MM.1S (cell line): ENCODE results near the gene TMEM200A.

ENCODE experiments used
- DNase-seq: peaks from one replicate; pipeline ENCODE4 v3.0.0-alpha.2; 2015
- H2AFZ ChIP-seq: fragments of 300-600 bp; sonication (generic); 2 replicates; pipeline ENCODE4 v1.6.0; 2016; ENCODE audit warnings: antibody characterized with exemption, low read length
- H3F3A ChIP-seq: fragments of 300-600 bp; sonication (generic); 2 replicates; pipeline ENCODE4 v1.6.1; 2016; ENCODE audit warnings: mild to moderate bottlenecking, antibody characterized with exemption, low read length, moderate library complexity, mixed read lengths; ENCODE audit not compliant: insufficient read depth
- H3K27ac ChIP-seq: fragments of 300-600 bp; sonication (generic); 2 replicates; pipeline ENCODE4 v1.5.1; 2016; ENCODE audit warnings: mild to moderate bottlenecking, low read length
- H3K27me3 ChIP-seq: fragments of 300-600 bp; sonication (generic); replicated peaks from 2 replicates; pipeline ENCODE4 v1.6.0; 2016; ENCODE audit warnings: low read length; ENCODE audit not compliant: insufficient read depth
- H3K36me3 ChIP-seq: fragments of 300-600 bp; sonication (generic); replicated peaks from 2 replicates; pipeline ENCODE4 v1.6.1; 2016; ENCODE audit warnings: mild to moderate bottlenecking, low read length, mixed read lengths; ENCODE audit not compliant: insufficient read depth
- H3K4me1 ChIP-seq: fragments of 300-600 bp; sonication (generic); 2 replicates; pipeline ENCODE4 v1.6.1; 2016; ENCODE audit warnings: low read length, mixed read lengths
- H3K4me2 ChIP-seq: fragments of 300-600 bp; sonication (generic); 2 replicates; pipeline ENCODE4 v1.6.0; 2016; ENCODE audit warnings: low read depth, low read length
- H3K4me3 ChIP-seq: fragments of 300-600 bp; sonication (generic); 2 replicates; pipeline ENCODE4 v1.5.1; 2016; ENCODE audit warnings: low read length, mixed read lengths
- H3K79me2 ChIP-seq: fragments of 300-600 bp; sonication (generic); 2 replicates; pipeline ENCODE4 v1.6.1; 2016; ENCODE audit warnings: mixed run types, low read length, mixed read lengths
- H3K9ac ChIP-seq: fragments of 300-600 bp; sonication (generic); 2 replicates; pipeline ENCODE4 v1.6.1; 2016; ENCODE audit warnings: low read length, mixed read lengths
- H3K9me2 ChIP-seq: fragments of 300-600 bp; sonication (generic); replicated peaks from 2 replicates; pipeline ENCODE4 v1.6.1; 2016; ENCODE audit warnings: mild to moderate bottlenecking, low read length, mixed read lengths; ENCODE audit not compliant: insufficient read depth
- H3K9me3 ChIP-seq: fragments of 300-600 bp; sonication (generic); replicated peaks from 2 replicates; pipeline ENCODE4 v1.6.1; 2016; ENCODE audit warnings: mild to moderate bottlenecking, low read length, mixed read lengths; ENCODE audit not compliant: insufficient read depth
- H4K20me1 ChIP-seq: fragments of 300-600 bp; sonication (generic); 2 replicates; pipeline ENCODE4 v1.6.1; 2016; ENCODE audit warnings: mild to moderate bottlenecking, low read length, moderate library complexity, mixed read lengths; ENCODE audit not compliant: insufficient read depth
- EZH2 ChIP-seq: fragments of 300-600 bp; sonication (generic); optimal IDR thresholded peaks from 2 replicates; pipeline ENCODE3; 2017; ENCODE audit warnings: low read depth, mild to moderate bottlenecking, antibody characterized with exemption, low read length, mixed read lengths
- EZH2phosphoT487 ChIP-seq: fragments of 300-600 bp; sonication (generic); IDR thresholded peaks from 2 replicates; pipeline ENCODE4 v1.6.1; 2018; ENCODE audit warnings: antibody characterized with exemption, low read length
- TF ChIP-seq, protein P1 (sequence below): fragments of 300-600 bp; sonication (generic); IDR thresholded peaks from 2 replicates; pipeline ENCODE4 v1.5.1; 2016; ENCODE audit warnings: antibody characterized with exemption, low read length, mixed read lengths

The TMEM200A gene

DNA sequence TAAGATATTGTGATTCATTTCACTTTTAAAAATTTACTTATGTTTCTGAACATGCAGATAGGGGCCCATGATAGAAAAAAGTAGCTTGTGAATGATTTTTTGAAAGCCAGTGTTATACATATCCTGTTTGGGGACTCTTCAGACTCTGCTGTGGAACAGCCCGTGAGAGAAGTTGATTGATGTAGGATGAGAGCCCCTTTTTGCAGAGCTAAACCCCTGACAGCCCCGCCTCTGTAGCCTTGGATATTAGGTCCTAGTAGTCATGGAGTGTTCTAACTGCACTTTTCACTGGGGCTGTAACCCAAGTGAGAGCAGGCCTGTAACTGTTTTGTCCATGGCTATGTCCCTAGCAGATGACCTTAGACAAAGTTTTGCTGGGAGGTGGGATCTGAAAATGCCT is 8.2 kb downstream of the TMEM200A start:
- Histone ChIP-seq H3K9me2 (no peaks in the 10 kb centered on the region), H2AFZ (no peak overlapping the region), H3F3A (no peaks in the 10 kb centered on the region), H3K4me1 (no peaks in the 10 kb centered on the region), H3K79me2 (no peaks in the 10 kb centered on the region), H3K4me3 (no peak overlapping the region), H3K9ac (no peak overlapping the region), H3K36me3 (no peaks in the 10 kb centered on the region), H4K20me1 (no peaks in the 10 kb centered on the region), H3K4me2 (no peak overlapping the region), H3K27me3 (no peaks in the 10 kb centered on the region), H3K9me3 (no peaks in the 10 kb centered on the region), H3K27ac (no peak overlapping the region)
- no peak for DNase-seq
- TF ChIP-seq EZH2phosphoT487, result no peak
- no peak for TF ChIP-seq EZH2
- TF ChIP-seq, protein P1, sequence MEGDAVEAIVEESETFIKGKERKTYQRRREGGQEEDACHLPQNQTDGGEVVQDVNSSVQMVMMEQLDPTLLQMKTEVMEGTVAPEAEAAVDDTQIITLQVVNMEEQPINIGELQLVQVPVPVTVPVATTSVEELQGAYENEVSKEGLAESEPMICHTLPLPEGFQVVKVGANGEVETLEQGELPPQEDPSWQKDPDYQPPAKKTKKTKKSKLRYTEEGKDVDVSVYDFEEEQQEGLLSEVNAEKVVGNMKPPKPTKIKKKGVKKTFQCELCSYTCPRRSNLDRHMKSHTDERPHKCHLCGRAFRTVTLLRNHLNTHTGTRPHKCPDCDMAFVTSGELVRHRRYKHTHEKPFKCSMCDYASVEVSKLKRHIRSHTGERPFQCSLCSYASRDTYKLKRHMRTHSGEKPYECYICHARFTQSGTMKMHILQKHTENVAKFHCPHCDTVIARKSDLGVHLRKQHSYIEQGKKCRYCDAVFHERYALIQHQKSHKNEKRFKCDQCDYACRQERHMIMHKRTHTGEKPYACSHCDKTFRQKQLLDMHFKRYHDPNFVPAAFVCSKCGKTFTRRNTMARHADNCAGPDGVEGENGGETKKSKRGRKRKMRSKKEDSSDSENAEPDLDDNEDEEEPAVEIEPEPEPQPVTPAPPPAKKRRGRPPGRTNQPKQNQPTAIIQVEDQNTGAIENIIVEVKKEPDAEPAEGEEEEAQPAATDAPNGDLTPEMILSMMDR, result no peak

DNA sequence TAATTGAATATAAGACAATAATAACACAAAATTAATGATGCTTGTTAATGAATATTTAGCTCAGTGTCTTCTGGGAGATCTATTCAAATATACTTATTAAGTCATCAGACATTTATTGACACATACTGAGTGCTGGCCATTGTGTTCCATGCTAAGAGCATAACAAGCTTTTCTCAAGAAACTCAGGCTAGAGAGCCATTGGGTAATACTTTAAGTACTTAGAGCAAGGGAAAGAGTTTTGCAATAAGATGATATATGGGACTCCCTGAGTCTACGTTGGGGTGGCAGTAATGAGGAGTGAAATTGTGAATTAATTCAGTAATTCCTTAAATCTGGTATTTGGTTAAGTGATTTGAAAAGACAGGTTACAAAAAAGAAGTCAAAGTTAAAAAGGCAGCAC is 11.1 kb downstream of the TMEM200A start:
- TF ChIP-seq EZH2phosphoT487 (no peak), EZH2 (no peak)
- TF ChIP-seq, protein P1, result no peak
- Histone ChIP-seq H3K4me3 (no peak overlapping the region), H3K4me2 (no peak overlapping the region), H3K27me3 (no peaks in the 10 kb centered on the region), H4K20me1 (no peaks in the 10 kb centered on the region), H3K9me2 (no peaks in the 10 kb centered on the region), H3K79me2 (no peaks in the 10 kb centered on the region), H3K27ac (no peak overlapping the region), H2AFZ (no peak overlapping the region), H3K9ac (no peak overlapping the region), H3K4me1 (peaks cover 10% of the 10 kb centered on the region), H3K9me3 (no peaks in the 10 kb centered on the region), H3F3A (no peaks in the 10 kb centered on the region), H3K36me3 (no peaks in the 10 kb centered on the region)
- no peak for DNase-seq

DNA sequence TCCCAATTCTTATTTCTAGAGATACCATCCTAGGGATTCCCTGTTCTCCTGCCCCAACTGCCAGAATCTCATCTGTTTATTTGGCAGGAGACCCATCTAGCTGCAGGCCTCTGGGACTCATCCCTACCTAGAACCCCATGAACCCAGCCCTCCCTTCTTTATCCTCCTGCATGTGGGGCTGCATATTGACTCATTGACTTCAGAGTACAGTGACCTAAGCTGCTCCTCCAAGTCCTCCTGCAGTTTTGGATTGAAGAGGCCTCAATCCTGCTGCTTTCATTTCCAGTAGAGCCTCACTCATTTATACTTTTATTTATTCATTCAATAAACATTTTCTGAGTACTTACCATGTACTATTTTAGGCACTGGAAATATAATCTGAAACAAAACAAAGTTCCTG is 11.6 kb downstream of the TMEM200A start:
- Histone ChIP-seq H3K27ac (no peak overlapping the region), H3K79me2 (no peaks in the 10 kb centered on the region), H3K36me3 (no peaks in the 10 kb centered on the region), H3K4me3 (no peak overlapping the region), H3K9me2 (no peaks in the 10 kb centered on the region), H2AFZ (no peak overlapping the region), H3K27me3 (no peaks in the 10 kb centered on the region), H3K4me2 (no peak overlapping the region), H4K20me1 (no peaks in the 10 kb centered on the region), H3K9me3 (no peaks in the 10 kb centered on the region), H3K4me1 (peaks cover 15% of the 10 kb centered on the region), H3K9ac (no peak overlapping the region), H3F3A (no peaks in the 10 kb centered on the region)
- DNase-seq, result no peak
- TF ChIP-seq, protein P1, result no peak
- no peak for TF ChIP-seq EZH2phosphoT487
- no peak for TF ChIP-seq EZH2
